ENCODE measurements around the gene KPNA3. TPM values are rescaled to one million over a fixed set of nuclear protein-coding genes. Genes with fewer than 3 reads are reported as not detected.

KPNA3 gene
- polyA plus RNA-seq, 1 of the 3 experiments (the other 2 are of a cell fraction) = 11.3 TPM

DNA sequence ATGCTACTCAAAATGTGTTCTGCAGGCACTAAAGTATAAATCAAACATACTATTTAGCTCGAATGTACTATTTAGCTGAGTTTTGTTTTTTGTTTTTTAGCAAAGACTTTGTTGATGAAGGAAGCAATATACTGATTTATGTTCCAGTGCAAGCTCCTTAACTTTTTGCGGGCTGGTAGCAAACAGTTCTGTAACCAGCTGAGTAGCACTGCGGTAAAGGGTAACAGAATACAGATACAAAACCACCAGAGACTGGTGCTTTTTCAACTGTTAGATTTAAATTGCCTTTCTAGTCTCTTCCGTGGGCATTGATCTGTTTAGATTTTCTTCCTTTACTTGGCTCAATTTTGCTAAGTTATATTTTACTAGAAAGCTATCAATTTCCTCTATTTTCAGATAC, 39.0 kb upstream of the KPNA3 start:
- TF ChIP-seq YY1 (IDR thresholded peaks at IDR 0.05; ENCODE audit: low read depth) (no peak), RXRA (IDR thresholded peaks at IDR 0.05; ENCODE audit: borderline replicate concordance, low read depth) (no peak), ELF1 (IDR thresholded peaks at IDR 0.05) (no peak), POLR2AphosphoS5 (IDR thresholded peaks at IDR 0.05; ENCODE audit: low read depth, low read length) (no peak), FOXM1 (IDR thresholded peaks at IDR 0.05; ENCODE audit: low read depth) (no peak), EZH2phosphoT487 (IDR thresholded peaks at IDR 0.05; ENCODE audit: borderline replicate concordance, low read depth) (no peak), FOSL2 (IDR thresholded peaks at IDR 0.05; ENCODE audit: borderline replicate concordance, low read depth) (no peak), TAF1 (IDR thresholded peaks at IDR 0.05; ENCODE audit: borderline replicate concordance, low read depth, low read length) (no peak), TCF12 (IDR thresholded peaks at IDR 0.05) (no peak), NFIC (IDR thresholded peaks at IDR 0.05; ENCODE audit: borderline replicate concordance) (no peak), RAD21 (IDR thresholded peaks at IDR 0.05; ENCODE audit: low read length) (no peak), SIN3A (IDR thresholded peaks at IDR 0.05; ENCODE audit: borderline replicate concordance, low read depth, low read length) (no peak), EP300 (IDR thresholded peaks at IDR 0.05; ENCODE audit: borderline replicate concordance in 1 of 2, low read depth in 1 of 2, low read length in 1 of 2) (no peak), SMC3 (IDR thresholded peaks at IDR 0.05; ENCODE audit: low read depth, low read length) (no peak)
- TF ChIP-seq, protein P1, sequence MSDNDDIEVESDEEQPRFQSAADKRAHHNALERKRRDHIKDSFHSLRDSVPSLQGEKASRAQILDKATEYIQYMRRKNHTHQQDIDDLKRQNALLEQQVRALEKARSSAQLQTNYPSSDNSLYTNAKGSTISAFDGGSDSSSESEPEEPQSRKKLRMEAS (IDR thresholded peaks at IDR 0.05; ENCODE audit: low read depth) = no peak
- TF ChIP-seq, protein P2, sequence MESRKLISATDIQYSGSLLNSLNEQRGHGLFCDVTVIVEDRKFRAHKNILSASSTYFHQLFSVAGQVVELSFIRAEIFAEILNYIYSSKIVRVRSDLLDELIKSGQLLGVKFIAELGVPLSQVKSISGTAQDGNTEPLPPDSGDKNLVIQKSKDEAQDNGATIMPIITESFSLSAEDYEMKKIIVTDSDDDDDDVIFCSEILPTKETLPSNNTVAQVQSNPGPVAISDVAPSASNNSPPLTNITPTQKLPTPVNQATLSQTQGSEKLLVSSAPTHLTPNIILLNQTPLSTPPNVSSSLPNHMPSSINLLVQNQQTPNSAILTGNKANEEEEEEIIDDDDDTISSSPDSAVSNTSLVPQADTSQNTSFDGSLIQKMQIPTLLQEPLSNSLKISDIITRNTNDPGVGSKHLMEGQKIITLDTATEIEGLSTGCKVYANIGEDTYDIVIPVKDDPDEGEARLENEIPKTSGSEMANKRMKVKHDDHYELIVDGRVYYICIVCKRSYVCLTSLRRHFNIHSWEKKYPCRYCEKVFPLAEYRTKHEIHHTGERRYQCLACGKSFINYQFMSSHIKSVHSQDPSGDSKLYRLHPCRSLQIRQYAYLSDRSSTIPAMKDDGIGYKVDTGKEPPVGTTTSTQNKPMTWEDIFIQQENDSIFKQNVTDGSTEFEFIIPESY (IDR thresholded peaks at IDR 0.05; ENCODE audit: borderline replicate concordance, low read depth) = no peak
- TF ChIP-seq, protein P3, sequence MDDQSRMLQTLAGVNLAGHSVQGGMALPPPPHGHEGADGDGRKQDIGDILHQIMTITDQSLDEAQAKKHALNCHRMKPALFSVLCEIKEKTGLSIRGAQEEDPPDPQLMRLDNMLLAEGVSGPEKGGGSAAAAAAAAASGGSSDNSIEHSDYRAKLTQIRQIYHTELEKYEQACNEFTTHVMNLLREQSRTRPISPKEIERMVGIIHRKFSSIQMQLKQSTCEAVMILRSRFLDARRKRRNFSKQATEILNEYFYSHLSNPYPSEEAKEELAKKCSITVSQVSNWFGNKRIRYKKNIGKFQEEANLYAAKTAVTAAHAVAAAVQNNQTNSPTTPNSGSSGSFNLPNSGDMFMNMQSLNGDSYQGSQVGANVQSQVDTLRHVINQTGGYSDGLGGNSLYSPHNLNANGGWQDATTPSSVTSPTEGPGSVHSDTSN (IDR thresholded peaks at IDR 0.05) = no peak
- TF ChIP-seq, protein P4, sequence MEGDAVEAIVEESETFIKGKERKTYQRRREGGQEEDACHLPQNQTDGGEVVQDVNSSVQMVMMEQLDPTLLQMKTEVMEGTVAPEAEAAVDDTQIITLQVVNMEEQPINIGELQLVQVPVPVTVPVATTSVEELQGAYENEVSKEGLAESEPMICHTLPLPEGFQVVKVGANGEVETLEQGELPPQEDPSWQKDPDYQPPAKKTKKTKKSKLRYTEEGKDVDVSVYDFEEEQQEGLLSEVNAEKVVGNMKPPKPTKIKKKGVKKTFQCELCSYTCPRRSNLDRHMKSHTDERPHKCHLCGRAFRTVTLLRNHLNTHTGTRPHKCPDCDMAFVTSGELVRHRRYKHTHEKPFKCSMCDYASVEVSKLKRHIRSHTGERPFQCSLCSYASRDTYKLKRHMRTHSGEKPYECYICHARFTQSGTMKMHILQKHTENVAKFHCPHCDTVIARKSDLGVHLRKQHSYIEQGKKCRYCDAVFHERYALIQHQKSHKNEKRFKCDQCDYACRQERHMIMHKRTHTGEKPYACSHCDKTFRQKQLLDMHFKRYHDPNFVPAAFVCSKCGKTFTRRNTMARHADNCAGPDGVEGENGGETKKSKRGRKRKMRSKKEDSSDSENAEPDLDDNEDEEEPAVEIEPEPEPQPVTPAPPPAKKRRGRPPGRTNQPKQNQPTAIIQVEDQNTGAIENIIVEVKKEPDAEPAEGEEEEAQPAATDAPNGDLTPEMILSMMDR (IDR thresholded peaks at IDR 0.05) = no peak
- Histone ChIP-seq H2AFZ (ENCODE audit: low read depth) (no peak overlapping the region), H3K27me3 (ENCODE audit: insufficient read depth) (no peaks in the 10 kb centered on the region), H3K4me3 (ENCODE audit: low read depth in 2 of 2, low read length in 1 of 2) (no peak overlapping the region), H3K9me3 (no peaks in the 10 kb centered on the region), H3K27ac (ENCODE audit: low read depth in 2 of 2, low read length in 1 of 2) (no peak overlapping the region), H3K9me2 (no peaks in the 10 kb centered on the region), H3K9ac (no peak overlapping the region), H3K4me2 (no peak overlapping the region), H3F3A (replicated peaks; ENCODE audit: insufficient read depth) (no peaks in the 10 kb centered on the region), H3K36me3 (replicated peaks in 1 of 2; ENCODE audit: control insufficient read depth in 1 of 2, insufficient read depth in 2 of 2, low read length in 1 of 2) (no peaks in the 10 kb centered on the region), H3K79me2 (ENCODE audit: insufficient read depth) (no peaks in the 10 kb centered on the region), H4K20me1 (ENCODE audit: insufficient read depth) (no peaks in the 10 kb centered on the region), H3K4me1 (ENCODE audit: control insufficient read depth in 1 of 2, insufficient read depth in 2 of 2, low read depth in 1 of 2, low read length in 1 of 2) (peaks cover 0 to 1% of the 10 kb centered on the region in 2 experiments; a peak in 1 of 4 replicates)
- ChIA-PET CTCF (no interaction called here), POLR2A (no interaction called here)
- WGBS (ENCODE audit: low lambda C conversion rate) = 45% methylated on average over 4 of the region's 4 CpGs
- DNase-seq = no peak

All from SK-N-SH (cell line).